Muscle of leg (tissue), 11 donors: ENCODE results near the gene OR10H5. TPM values are rescaled to one million over a fixed set of nuclear protein-coding genes. Genes with fewer than 3 reads are reported as not detected.
"Not testable (repeated sequence)": the region's sequence is repeated elsewhere in the genome, so short reads cannot be mapped to it uniquely, and the experiment has no call there.

Source experiments
- DNase-seq: peaks from one replicate; pipeline ENCODE4 v3.0.0; 2013
- H3K27ac ChIP-seq: one replicate; pipeline ENCODE4 v1.5.1; 2013; ENCODE audit warnings: mild to moderate bottlenecking, low read length, control low read depth
- H3K27me3 ChIP-seq: one replicate; pipeline ENCODE4 v1.6.1; 2013; ENCODE audit warnings: low read length; ENCODE audit not compliant: control insufficient read depth, insufficient read depth
- H3K36me3 ChIP-seq: one replicate; pipeline ENCODE4 v1.6.1; 2013; ENCODE audit warnings: low read length; ENCODE audit not compliant: control insufficient read depth, insufficient read depth
- H3K4me1 ChIP-seq: one replicate; pipeline ENCODE4 v1.6.1; 2013; ENCODE audit warnings: low read length; ENCODE audit not compliant: control insufficient read depth, insufficient read depth
- H3K4me3 ChIP-seq: one replicate; pipeline ENCODE4 v1.5.1; 2013; ENCODE audit warnings: low read length, control low read depth
- H3K9me3 ChIP-seq: replicated peaks from 2 replicates; pipeline ENCODE4 v1.6.1; 2013; ENCODE audit warnings: low read depth, low read length; ENCODE audit not compliant: control insufficient read depth
- WGBS: methylation state at CpG from one replicate; pipeline ENCODE4 v1.1.5; 2013; ENCODE audit warnings: missing lambda C conversion rate; ENCODE audit not compliant: insufficient coverage; 5-methylcytosine and 5-hydroxymethylcytosine counted together
- polyA plus RNA-seq, 8 donors: library from polyadenylated mRNA; unstranded; fragments of 120-200 nt; gene quantifications; one replicate each; pipeline versions ENCODE4 v1.2.1 to v1.2.3, GENCODE V29; 2013; ENCODE audit warnings: inconsistent platforms in 1 of 8, low replicate concordance in 1 of 8; ENCODE audit not compliant: insufficient read length in 8 of 8, insufficient read depth in 1 of 8
- total RNA-seq: library from RNA; stranded (reverse); fragments of 120-200 nt; gene quantifications from one replicate; pipeline ENCODE4 v1.2.4, GENCODE V29; 2013

The OR10H5 gene
- total and polyA plus RNA-seq, 9 donors = 0.02 to 0.12 (median 0.06) TPM; not detected in 2

GRCh38 chr19:15843203-15843893 is 55.9 kb downstream of the OR10H5 start:
- H3K36me3 ChIP-seq = no peaks in the 10 kb centered on the region
- no peak for DNase-seq
- no peaks in the 10 kb centered on the region for H3K9me3 ChIP-seq
- H3K4me3 ChIP-seq = no peak overlapping the region
- H3K4me1 ChIP-seq = no peaks in the 10 kb centered on the region
- H3K27me3 ChIP-seq = no peaks in the 10 kb centered on the region
- no CpG with 5 or more reads among the region's 5 CpGs for WGBS
- no peak overlapping the region for H3K27ac ChIP-seq

DNA sequence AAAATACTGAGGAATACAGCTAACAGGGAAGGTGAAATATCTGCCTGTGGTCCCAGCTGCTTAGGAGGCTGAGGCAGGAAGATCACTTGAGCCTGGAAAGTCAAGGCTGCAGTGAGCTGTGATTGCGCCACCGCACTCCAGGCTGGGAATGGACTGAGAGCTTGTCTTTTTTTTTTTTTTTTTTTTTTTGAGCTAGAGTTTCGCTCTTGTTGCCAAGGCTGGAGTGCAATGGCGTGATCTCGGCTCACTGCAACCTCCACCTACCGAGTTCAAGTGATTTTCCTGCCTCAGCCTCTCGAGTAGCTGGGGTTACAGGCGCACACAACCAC is 56.4 kb downstream of the OR10H5 start:
- H3K27ac ChIP-seq, H3K4me3 ChIP-seq, H3K36me3 ChIP-seq, DNase-seq, H3K9me3 ChIP-seq, H3K27me3 ChIP-seq, H3K4me1 ChIP-seq: not testable (repeated sequence)
- no CpG with 5 or more reads among the region's 8 CpGs for WGBS

- H3K36me3 ChIP-seq = no peaks in the 10 kb centered on the region
- H3K27ac ChIP-seq = no peak overlapping the region
- no peaks in the 10 kb centered on the region for H3K9me3 ChIP-seq
- 89% methylated on average over 3 of the region's 6 CpGs for WGBS
- no peak overlapping the region for H3K4me3 ChIP-seq
- H3K27me3 ChIP-seq = no peaks in the 10 kb centered on the region
- DNase-seq = no peak
- H3K4me1 ChIP-seq = no peaks in the 10 kb centered on the region
Measured at GRCh38 chr19:15846923-15847322, 59.5 kb downstream of the OR10H5 start.

DNA sequence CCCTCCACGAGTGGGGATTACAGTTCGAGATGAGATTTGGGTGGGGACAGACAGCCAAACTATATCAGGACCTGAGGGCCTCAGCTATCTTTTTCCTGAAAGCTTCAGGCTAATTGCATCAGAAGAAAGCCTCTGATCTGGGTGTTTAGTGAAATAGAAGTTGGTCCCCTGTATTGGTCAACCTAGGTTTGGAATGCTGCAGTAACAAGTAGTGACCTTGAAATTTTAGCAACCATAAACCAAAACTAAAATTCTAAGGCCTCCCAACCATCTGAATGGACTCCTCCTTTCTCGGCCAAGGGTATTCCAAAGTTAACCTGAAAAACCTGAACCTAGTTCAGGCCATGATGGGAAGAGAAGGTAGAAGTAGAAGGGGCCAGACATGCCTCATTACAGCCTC is 62.9 kb downstream of the OR10H5 start:
- H3K36me3 ChIP-seq = no peaks in the 10 kb centered on the region
- H3K4me3 ChIP-seq = no peak overlapping the region
- WGBS = no CpG with 5 or more reads among the region's 3 CpGs
- H3K9me3 ChIP-seq = no peaks in the 10 kb centered on the region
- H3K27ac ChIP-seq = no peak overlapping the region
- no peak for DNase-seq
- H3K4me1 ChIP-seq = no peaks in the 10 kb centered on the region
- no peaks in the 10 kb centered on the region for H3K27me3 ChIP-seq

Other genes with a start within 250 kb of the OR10H5 start
- gene CYP4F8, start 172.4 kb upstream of the OR10H5 start, total RNA-seq = not detected
- under 1 TPM in 1 of 8 donors, not detected in 7; 1.00 TPM for gene CYP4F8, start 172.4 kb upstream of the OR10H5 start, polyA plus RNA-seq
- gene CYP4F3, start 146.8 kb upstream of the OR10H5 start, total RNA-seq = 0.04 TPM
- gene CYP4F3, start 146.8 kb upstream of the OR10H5 start, polyA plus RNA-seq = under 1 TPM; 0.07 to 0.44 (median 0.15) TPM
- 1.4 TPM for gene CYP4F12, start 114.6 kb upstream of the OR10H5 start, total RNA-seq
- gene CYP4F12, start 114.6 kb upstream of the OR10H5 start, polyA plus RNA-seq = 1 to 10 TPM in 3 of 8 donors, under 1 TPM in 5; 0.14 to 3.6 (median 0.48) TPM
- gene OR10H2, start 59.6 kb upstream of the OR10H5 start, total RNA-seq = not detected
- gene OR10H2, start 59.6 kb upstream of the OR10H5 start, polyA plus RNA-seq = not detected
- gene OR10H3, start 49.7 kb upstream of the OR10H5 start, total RNA-seq = not detected
- gene OR10H3, start 49.7 kb upstream of the OR10H5 start, polyA plus RNA-seq = not detected
- gene OR10H1, start 28.0 kb downstream of the OR10H5 start, total RNA-seq = not detected
- under 1 TPM in 5 of 8 donors, not detected in 3; 0.02 to 0.05 (median 0.04) TPM for gene OR10H1, start 28.0 kb downstream of the OR10H5 start, polyA plus RNA-seq
- gene CYP4F2, start 110.4 kb downstream of the OR10H5 start, total RNA-seq = not detected
- gene CYP4F2, start 110.4 kb downstream of the OR10H5 start, polyA plus RNA-seq = under 1 TPM in 1 of 8 donors, not detected in 7; 0.79 TPM
- gene CYP4F11, start 146.9 kb downstream of the OR10H5 start, total RNA-seq = not detected
- gene CYP4F11, start 146.9 kb downstream of the OR10H5 start, polyA plus RNA-seq = not detected
- gene OR10H4, start 161.3 kb downstream of the OR10H5 start, total RNA-seq = not detected
- gene OR10H4, start 161.3 kb downstream of the OR10H5 start, polyA plus RNA-seq = not detected